ENCODE data around the gene CDC42BPB. TPM values are rescaled to one million over a fixed set of nuclear protein-coding genes. Genes with fewer than 3 reads are reported as not detected.

CDC42BPB gene
- total RNA-seq, 1 donor from 2014 or later = 131 TPM

DNA sequence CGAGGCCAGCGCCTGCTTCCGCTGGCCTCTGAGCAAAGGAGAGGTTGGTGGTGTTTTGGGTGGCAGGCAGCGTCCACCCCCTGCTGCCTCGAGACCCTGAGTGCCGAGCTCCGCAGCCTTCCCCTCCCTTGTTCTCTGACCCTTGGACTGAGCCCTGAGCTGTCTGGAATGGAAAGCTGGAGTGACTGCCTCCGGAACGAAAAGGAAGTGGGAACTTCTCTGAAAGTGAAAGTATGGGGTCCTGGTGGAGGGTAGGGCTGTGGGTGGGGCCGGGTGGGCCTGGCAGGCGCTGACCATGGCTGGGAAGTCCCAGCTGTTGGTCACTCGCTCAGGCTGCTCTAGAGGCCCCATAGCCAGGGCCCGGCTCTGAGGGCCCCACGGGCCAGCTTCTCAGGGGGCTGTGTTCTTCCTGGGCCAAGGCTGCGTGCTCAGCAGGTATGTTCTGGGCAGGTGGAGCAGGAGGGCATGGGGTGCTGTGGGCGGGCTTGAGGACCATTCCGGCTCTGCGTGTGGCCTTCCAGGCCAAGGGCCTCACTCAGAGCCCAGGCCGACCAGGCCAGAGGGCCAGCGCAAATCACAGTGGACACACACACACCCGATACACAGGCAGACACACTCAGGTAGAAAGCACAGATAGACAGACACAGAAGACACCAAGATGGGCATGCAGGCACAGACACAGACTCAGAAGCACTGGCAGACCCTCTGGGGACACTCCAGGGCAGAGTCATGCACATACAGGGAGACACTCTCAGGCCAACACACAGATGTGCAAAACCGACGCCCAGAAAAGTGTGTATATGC lies 37.3 kb upstream of the CDC42BPB start, which contains the start of gene EXOC3L4:
Gene EXOC3L4 (plus strand): TSS at position 320 of the 804 bp plus-strand sequence. CDS start 5,495 bp downstream, outside the sequence.
- DNase-seq (ENCODE audit: low spot score) = no peak

DNA sequence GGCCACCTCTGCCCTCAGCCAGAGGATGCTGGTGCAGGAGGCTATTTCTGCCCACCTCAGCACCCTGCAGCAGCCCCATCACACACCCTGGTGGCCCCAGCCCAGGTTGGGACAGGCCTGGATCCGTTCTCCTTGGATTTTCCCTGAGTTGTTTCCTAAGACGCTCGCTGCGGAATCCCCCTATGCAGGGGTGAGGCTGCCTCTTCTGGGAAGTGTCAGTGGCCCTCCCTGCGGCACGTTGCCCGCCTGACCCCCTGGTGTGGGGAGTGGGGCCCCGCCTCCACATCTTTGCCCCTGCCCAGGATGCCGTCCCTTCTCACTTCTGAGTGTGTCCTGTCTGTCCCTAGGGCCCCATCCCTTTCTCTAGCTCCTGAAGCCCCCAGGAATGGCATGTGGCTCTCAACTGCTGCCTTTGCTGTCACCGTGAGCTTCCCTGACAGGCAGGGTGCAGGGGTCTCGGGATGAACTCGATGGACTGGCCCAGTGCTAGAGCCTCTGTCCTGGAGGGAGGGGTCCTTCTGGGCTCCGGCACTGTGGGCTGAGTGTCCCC lies 36.6 kb upstream of the CDC42BPB start:
- DNase-seq (ENCODE audit: low spot score) = no peak

DNA sequence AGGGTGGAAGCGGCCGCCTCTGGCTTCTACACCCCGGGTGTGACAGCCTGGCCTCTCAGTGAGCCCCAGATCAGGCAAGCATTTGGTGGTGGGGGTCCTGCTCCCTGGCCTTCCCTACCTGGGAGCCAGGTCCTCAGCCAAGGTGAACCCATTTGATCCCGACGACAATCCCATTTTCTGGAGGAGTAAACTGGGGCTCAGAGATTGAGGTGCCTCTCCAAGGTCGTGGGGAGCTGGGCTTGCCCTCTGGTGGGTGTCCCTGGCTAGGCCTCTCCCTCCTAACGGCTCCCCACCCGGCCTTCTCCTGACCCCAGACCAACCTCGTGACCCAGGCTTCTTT lies 34.5 kb upstream of the CDC42BPB start:
- no peak for DNase-seq (ENCODE audit: low spot score)

DNA sequence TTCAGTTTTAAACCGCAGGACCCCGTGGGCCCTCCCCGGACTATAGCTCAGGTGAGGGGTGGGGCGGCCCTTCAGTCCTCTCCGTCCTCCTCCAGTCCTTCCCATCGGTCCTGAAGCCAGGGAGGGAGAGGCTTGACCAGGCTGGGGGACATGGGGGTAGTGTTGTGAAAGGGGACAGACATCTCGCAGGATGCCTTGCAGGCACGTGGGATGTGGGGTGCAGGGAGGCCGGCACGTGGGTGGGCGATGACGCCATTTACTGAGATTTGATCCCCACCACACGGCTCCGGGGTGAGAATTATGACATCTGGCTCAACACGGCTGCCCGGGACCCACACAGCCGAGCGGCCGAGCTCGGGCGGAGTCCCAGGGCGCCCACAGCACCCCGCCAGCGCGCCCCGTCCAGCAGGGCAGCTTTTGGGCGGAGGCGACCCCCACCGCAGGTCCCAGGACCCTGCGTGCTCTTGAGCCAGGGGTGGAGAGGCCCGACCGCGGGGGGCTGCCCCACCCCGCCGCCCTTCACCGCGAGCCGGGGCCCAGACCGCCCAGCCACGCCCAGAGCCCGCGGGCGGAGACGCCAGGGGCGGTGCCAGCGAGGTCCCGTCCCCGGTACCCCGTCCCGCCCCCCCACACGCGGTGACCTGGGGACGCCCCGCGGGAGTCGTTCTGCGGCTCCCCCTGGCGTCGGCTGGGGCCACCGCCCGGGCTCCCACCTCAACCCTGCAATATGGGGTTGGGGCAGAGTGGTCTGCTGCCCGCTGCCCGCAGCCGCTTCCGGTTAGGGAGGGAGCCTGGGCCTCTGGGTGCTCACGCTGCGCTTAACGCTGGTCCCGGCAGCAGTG lies 33.9 kb upstream of the CDC42BPB start:
- no peak for DNase-seq (ENCODE audit: low spot score)

DNA sequence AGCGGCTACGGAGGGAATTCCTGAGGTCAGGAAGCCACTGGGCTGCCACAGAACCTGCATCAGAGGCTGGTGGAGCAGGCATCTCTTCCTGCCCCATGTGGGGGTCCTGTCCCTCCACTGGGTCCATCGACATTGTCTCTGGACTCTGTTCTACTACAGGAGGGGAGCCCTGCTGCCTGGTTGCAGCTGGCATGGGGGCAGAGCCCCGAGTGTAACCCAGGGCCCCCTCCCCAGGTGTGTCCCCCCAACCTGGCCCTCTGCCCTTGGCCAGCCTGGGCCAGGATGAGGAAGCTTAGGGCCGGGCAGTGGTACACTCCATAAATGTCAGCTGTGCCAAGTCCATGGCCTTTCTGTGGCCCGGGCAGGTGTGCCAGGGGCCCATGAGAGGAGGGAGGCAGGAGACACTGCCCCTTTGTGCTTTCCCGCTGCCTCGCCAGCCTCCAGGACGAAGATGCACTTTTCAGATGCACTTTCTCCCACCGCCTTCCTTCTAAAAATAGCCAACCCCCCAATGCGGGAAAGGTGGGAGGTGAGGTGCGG lies 33.2 kb upstream of the CDC42BPB start:
- no peak for DNase-seq (ENCODE audit: low spot score)

DNA sequence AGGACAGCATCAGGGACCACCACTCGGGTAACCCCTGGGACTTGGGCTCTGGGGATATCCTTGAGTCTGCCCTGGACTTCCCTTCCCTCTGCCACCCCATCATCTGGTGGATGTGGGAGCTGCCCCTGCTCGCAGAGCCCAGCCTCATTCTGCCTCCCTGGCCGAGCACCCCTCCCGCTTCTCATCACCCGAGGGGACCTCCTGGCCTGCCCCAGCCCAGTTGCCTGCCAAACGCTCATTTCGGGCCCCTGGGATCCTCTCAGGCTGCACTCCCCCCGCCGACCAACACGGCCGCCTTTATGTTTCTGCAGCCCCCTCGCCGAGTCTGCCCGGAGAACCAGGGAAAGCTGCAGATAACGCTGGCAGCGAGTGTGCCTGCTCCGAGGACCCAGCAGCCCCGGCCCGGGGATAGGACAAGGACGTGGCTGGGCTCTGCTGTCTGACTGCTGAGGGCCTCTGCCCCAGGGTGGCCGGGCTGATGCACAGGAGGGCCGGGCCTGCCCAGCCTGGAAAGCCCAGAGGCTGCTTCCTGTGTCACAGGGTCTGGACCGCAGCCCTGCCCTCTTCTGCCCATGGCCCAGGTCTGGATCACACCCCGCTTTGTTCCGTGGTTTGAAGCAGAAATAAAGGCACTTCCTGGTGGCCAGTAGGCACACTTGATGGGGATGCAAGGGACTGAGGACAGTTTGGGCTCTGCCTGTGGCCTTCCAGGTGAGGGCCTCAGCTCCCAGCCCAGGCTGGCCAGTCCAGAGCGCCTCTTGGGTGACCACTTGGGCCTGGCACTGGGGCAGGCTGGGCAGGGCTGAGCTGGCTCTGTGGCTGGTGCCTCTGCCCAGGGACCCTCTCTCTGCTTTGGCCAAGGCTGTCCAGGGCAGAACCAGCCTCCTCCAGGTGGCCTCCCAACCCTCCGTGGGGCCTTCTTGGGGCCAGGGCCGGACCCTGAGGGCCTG lies 32.3 kb upstream of the CDC42BPB start:
- DNase-seq (ENCODE audit: low spot score) = no peak

DNA sequence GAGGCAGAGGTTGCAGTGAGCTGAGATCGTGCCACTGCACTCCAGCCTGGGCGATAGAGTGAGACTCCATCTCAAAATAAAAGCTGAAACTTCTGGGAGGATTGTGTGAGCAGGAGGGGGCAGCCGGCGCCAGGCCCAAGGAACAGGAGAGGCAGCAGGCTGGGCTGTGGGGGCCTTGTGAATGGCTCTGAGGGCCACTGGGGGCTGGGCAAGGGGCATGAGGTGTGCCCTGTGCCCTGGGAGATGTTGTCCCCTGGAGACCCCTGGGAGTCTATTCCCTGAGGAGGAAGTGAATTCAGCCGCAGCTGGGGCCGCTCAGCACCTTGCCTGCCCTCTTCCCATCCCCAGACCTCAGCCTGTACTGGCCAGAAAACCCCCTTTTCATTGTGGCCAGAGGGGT lies 31.6 kb upstream of the CDC42BPB start:
- no peak for DNase-seq (ENCODE audit: low spot score)

DNA sequence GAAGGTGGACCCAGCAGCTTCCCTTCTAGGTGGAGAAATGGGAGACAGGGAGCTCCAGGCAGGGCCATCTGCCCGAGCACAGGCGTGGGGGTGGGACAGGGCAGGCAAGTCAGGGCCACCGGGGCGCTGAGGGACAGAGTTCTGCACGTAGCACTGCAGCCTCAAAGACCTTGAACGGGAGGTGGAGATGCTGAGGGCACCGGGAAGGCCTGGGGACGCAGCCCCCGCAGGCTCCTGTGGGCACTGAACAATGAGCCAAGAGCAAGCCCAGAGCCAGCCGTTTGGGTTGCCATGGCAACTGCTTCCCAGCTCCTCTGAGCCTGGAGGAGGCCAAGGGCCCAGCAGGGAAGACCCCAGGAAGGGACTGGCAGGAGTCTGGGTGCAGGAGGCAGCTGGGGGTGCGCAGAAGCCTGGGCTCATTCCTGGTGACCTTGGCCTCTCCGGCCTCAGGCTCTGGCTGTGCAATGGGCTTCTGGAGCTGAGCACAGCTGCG lies 30.0 kb upstream of the CDC42BPB start:
- no peak for DNase-seq (ENCODE audit: low spot score)

DNA sequence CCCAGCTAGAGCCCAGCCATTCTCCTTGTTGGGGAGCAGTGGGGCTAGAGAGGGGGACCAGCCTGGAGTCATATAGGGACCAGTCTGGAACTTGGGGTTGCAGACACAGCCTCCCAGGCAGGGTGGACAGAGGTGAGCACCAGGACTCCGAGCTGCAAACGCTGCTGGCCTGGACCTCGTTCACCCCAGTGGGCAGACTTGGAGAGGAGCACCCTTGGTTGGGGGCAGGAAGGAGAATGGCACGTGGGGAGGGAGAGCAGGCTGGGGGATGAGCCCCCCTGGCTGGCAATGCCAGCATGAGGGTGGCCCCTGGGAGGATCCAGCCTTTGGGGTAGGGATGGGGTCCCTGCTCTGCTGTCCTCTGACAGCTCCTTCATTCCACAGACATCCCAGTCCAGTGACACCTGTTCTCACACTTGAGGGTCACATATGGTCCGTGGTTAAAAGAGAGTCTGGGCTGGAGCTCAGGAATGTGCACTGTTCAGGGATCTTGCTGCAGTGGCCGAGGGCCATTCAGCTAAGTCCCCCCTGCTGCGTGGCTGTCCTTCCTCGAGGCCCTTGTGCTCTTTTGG lies 29.5 kb upstream of the CDC42BPB start:
- DNase-seq (ENCODE audit: low spot score) = no peak

DNA sequence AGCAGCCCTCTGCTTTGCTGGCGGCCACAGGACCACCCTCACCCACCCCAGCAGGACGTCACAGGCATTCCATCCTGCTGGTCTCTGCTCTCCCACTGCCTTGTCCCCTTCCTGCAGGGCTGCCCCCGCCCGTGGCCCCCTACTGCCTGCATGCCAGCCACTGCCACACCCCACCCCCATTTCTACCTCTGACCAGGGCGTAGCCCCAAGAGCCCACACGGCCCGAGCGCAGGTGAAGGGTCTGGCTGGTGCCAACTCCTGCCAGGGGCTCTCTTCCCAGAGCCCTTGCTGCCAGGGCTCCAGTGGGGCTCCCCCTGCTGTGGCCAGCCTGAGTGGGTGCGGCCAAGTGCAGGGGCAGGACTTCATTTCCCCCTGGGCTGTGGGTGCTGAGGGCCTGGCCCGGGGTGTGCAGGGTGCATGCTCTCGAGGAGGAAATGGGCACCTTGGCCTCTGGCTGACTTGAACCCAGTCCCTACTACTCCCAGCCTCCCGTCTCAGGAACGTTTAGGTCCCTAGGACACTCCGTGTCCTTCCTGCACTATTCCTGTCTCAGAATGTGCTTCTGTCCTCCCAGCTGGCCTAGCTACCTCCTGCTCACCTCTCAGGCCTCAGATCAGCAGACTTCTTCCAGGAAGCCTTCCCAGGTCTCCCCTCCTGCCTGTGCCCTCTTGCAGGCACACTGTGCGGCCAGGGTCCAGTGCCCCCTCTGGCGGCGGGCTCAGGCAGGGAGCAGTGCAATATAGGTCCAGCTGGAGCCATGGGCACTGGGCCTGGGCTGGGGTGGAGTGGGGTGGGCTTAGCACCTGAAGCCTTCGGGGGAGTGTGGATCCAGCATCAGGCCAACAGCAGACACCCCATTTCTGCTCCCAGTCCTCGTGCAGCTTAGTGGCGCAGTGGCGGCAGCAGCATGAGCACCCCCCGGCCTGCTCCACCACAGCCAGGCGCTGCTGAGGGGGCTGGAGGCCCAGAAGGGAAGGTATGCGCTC lies 28.1 kb upstream of the CDC42BPB start:
- no peak for DNase-seq (ENCODE audit: low spot score)

DNA sequence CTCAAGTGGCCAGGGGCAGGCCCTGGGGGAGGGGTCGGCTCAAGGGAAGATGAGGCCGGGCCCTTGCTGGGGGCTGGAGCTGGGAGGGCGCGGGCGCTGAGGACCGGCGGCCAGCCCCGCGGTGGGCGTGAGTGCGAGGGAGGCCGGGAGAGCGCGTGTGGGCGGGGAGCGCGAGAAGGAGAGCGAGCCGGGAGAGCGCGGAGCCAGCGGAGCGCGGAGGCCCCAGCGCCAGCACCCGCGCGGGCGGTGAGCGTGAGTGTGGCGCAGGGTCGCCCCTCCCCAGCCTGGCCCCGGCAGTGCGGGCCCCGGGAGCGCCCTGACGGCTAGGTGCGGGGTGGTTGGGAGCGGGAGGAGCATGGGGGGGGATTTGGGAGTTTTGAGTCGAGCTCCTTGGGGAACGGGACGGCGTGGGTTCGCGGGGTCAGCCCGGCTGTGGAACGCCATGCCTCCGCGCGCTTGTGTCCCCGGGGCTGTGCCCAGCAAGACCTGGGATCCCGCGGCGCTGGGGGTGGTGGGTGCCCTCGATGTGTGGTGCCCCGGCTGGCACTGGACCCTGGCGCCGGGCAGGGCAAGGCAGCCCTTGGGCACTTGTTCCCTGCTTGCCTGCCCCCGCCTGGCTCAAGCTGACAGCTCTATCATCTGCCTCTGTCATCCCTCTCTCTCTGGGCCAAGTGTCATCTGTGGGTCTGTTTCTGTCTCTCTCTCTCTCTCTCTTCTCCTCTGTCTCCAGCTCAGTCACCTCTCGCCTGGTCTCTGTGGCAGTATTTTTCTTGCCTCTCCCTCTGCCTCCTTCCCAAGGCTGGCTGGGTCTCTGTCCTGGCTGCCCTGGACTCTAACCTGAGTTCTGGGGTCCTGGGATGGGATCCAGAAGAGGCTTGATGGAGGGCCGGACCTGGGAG lies 26.9 kb upstream of the CDC42BPB start, which contains the start of gene LBHD2:
Gene LBHD2 (plus strand): TSS at position 190 of the 899 bp plus-strand sequence. CDS start 1,803 bp downstream, outside the sequence.
- DNase-seq (ENCODE audit: low spot score) = no peak

DNA sequence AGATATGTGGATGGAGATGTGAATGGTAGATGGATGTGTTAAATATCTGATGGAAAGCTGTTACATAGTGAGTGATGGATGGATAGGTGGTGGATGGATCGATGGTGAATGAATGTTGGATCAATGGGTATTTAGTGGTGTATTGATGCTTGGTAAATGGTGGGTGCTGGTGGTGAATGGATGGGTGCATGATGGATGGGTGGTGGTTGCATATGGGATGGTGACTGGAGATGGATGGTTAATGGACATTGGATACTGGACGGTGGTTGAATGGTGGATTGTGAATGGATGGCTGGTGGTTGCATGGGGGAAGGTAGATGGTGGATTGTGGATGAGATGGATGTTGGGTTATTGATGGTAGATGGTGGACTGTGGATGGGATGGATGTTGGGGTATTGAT lies 24.6 kb upstream of the CDC42BPB start:
- no peak for DNase-seq (ENCODE audit: low spot score)

DNA sequence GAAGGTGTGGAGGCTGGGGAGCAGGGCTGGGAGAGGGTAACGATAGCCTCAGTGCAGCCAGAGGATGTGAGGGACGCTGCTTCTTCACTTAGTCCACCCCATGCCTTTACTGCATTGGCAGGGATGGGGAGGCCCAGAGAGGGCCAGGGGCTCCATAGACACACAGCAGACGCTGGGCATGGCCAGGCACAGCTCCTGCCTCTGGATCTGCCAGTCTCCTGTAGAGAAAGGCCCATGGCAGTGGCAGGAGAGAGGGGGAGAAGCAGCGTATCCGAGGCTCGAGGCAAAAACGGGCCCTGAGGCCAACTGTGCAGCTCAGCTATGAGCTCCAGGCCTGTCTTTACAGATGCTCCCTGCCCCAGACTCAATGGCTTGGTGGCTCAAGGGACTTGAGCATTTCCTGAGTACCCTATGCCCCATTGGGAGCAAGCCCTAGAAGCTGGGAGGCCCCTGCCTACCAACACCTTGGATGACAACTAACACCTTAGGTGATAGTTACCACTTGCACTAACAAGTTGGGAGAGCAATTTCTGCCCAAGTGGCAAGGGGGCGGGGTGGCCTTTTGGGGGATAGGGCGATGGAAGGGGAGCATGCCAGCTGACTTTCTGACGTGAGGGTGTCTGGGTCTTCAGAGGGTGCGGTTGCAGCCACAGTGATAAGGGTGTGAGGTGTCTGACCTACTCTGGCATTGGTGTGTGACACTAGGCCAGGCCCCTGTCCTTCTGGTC lies 21.7 kb upstream of the CDC42BPB start:
- no peak for DNase-seq (ENCODE audit: low spot score)

DNA sequence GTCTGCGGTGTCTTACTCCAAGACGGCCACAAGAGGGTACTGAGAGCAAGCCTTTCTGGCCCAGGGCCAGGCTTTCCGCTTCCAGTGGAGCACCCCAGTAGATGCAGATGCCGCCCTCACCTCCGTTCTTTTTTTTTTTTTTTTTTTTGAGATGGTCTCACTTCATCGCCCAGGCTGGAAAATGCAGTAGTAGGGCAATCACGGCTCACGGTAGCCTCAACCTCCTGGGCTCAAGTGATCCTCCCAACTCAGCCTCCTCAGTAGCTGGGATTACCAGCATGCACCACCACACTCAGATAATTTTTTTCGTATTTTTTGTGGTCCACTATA lies 21.0 kb upstream of the CDC42BPB start:
- DNase-seq (ENCODE audit: low spot score) = peak; percentile 80

DNA sequence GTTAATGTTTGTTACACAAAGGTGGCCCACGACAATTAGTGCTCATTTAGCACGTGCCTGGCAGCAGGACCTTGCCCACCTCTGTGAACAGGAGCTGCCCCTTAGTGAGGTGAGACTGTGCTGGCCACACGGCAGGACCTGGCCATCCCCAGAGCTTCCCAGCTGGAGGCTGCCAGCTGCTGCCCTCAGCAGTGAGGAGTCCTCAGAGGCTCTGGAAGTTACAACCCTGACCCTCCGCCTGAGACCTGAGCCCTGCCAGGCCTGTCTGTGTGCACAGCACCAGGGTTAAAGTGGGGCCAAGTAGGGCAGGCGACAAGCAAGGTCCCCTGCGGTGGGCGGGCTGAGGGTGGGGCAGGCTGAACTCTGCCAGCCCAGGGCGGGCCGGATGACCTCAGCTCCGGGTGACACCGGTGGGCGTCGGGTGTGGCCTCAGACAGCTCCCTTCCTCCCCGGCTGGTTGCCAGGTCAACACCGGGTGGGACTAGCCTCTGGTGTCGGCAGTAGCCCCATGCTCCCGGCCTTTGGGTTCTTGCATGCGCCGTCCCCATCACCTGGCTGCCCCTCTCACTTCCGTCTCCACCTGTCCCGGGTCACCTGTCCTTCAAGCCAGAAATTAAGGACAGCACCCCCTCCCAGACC lies 17.5 kb upstream of the CDC42BPB start:
- DNase-seq (ENCODE audit: low spot score) = no peak

DNA sequence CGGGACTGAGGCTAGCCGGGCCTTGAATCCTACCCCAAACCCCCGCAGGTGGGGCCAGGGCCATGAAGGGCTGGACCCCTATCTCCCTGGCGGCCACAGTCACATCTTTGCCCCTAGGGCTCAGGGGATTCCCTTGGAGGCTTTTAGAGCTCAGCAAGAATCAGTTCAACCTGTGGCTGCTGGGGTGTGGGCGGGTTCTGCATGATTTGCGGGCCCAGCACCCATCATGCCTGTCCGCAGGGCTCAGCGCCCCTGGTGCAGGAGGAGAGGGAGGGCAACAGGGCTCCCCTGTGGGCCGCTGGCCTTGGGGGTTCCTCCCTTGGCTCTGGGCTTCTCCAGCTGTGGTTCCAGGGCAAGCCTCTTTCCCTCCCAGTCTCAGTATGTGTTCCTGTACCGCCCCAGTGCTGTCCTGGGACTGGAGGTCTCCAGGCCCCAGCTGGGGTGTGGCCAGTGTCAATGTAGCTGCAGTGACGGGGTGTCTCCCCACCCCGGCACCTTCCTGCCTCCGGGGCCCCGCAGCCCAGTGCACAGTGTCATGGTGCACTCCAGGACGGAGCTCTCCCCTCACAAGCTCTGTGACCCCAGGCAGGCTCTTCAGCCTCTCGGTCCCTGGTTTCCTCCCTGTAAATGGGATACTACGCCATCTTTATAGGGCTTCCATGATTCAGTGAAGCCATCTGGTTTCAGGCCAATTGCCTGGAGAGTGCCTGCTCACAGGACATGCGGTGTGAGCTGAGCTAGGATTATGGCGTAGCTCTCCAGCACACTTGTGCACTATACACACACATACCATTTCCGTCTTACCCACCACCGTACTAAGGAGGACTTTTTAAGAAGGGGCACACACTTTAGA lies 16.8 kb upstream of the CDC42BPB start:
- DNase-seq (ENCODE audit: low spot score) = no peak

Data from ureter (tissue), 1 donor.